Inferior parietal cortex (tissue), 1 donor: Measurements from ENCODE around the gene GARIN1A.
"Not testable (repeated sequence)": the region's sequence is repeated elsewhere in the genome, so short reads cannot be mapped to it uniquely, and the experiment has no call there.

ENCODE experiments used
- DNase-seq: peaks from one replicate; pipeline ENCODE4 v3.0.0-alpha.2; 2016; ENCODE audit errors: extremely low spot score

Gene GARIN1A

DNA sequence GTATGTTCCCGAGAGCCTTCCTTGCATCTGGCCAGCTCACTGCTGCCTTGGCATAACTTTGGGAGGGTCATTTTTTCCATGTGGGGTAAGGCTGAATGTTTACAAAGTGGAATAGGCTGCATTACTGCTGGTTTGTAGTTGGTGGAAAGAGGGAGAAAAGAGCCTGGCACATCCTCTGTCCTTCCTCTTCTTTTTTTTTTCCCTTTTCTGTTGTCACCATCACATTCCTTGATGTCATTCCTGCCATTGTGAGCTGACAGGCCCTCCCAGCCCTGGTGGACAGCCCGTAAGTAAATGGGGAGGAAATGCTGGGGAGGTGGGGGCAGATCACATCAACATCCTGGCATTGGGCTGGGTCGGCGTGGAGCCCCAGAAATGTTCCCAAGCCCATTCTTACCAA, at the start of gene GARIN1A:
Gene GARIN1A, plus strand, starts transcription at position 301 of the 400 bp plus-strand sequence. CDS start 106 bp downstream, outside the sequence.
- DNase-seq: no peak

DNA sequence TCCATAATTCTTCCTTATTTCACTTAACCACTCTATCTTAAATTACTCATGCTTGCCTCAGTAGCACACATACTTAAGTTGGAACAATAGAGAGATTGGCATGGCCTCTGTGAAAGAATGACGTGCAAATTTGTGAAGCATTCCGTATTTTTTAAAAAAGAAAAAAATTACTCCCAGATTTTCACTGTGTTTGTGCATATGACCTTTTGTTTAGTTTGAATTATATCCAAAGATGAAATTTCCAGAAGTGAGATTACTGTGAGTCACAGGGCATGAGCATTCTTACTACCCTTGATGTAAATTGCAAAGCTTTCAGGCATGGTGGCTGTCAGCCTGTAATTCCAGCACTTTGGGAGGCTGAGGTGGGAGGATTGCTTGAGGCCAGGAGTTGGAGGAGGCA, 45.0 kb upstream of the GARIN1A start:
- DNase-seq: not testable (repeated sequence)

DNA sequence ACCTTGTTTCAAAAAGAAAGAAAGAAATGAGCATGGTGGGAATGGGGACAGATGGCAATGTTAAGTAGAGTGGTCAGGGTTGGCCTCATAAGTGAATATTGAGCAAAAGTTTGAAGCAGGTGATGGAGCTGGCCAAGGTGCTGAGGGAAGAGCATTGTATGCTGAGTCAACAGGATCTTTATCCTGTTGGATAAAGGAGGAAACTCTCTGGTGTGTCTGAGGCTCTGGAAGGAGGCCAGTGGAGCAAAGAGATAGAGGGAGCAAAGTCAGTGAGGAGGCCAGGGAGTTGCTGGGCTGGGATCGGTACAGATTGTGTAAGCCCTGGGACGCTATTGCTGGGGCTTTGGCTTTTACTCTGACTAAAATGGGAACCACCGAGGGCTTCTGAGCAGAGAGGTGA, 38.2 kb upstream of the GARIN1A start:
- DNase-seq: not testable (repeated sequence)

DNA sequence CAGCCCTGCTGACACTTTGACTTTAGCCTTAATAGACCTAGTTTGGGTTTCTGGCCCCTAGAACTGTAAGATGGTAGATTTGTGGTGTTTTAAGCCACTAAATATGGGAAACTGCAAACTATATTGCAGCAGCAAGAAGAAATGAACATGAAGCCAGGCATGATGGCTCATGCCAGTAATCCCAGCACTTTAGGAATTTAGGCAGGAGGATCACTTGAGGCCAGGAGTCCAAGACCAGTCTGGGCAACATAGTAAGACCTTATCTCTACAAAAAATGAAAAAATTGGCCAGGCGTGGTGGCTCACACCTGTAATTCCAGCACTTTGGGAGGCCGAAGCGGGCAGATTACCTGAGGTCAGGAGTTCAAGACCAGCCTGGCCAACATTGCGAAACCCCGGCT, 26.9 kb upstream of the GARIN1A start:
- not testable (repeated sequence) for DNase-seq

DNA sequence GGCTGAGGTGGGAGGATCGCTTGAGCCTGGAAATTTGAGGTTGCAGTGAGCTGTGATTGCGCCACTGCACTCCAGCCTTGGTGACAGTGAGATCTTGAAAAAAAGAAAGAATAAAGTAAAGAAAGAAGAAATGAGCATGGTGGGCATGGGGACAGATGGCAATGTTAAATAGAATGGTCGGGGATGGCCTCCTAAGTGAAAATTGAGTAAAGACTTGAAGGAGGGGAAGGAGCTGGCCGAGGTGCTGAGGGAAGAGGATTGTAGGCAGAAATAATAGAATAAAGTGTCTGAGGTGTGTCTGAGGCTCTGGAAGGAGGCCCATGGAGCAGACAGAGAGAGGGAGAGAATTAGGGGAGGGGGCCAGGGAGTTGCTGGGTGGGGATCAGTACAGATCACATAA, 26.2 kb upstream of the GARIN1A start:
- DNase-seq: not testable (repeated sequence)

DNA sequence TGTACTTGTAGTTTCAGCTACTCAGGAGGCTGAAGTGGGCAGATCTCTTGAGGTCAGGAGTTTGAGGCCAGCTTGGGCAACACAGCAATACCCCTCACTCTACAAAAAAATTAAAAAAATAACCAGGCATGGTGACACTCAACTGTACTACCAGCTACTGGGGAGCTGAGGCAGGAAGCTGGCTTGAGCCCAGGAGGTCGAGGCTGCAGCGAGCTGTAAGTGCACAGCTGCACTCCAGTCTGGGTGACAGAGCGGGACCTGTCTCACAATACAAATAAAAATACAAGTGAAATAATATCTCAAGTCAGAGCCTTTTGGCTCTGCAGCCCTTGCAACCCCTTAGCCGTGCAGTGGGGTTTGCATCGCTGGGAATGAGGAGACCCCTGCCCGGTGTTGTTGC, 25.2 kb upstream of the GARIN1A start:
- DNase-seq: not testable (repeated sequence)

DNA sequence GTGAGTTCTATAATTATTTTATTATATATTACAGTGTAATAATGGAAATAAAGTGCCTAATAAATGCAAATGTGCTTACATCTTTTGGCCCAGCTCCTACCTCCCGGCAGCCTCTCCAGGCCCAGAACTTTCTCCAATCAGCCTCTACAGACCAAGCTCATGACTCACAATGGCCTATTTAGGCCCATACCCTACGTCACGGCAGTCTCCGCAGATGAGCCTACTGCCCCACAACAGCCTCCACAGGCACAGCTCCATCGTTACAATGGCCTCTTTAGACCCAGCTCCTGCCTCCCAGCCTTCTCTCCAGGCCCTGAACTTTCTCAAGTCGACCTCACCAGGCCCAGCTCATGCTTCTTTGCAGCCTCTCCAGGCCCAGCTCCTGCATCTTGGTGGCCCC, 21.0 kb upstream of the GARIN1A start:
- not testable (repeated sequence) for DNase-seq

DNA sequence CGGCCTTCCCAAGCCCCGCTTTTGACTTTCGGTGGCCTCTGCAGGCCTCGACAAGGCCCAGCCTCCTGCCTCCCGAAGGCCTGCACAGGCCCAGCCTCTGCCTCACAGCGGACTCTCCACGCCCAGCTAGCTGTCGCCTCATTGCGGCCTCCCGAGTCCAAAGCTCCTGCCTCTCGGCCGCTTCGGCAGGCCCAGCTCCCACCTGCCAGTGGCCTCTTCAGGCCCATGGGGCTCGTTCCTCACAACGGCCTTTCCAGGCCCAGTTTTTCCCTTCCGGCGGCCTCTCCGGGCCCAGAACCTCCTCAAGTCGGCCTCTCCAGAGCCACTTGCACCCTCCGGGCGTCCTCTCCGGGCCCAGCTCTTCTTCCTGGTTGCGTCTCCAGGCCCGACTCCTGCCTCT, 19.5 kb upstream of the GARIN1A start:
- DNase-seq: not testable (repeated sequence)

DNA sequence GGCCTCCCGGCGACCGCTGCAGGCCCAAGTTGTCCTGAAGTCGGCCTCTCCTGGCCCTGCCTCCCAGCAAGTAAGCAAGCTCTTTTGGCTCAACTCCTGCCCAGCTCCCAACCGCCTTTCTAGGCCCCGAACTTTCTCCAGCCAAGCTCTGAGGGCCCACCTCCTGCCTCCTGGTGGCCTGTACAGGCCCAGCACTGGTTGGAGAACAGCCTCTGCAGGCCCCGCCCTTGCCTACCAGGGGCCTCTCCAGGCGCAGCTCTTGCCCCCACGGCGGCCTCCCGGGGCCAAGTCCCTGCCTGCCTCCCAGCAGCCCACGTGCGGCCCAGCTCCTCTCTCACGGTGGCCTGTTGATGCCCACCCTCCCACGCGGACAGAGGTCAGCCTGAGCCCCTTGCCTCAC, 18.9 kb upstream of the GARIN1A start:
- not testable (repeated sequence) for DNase-seq

DNA sequence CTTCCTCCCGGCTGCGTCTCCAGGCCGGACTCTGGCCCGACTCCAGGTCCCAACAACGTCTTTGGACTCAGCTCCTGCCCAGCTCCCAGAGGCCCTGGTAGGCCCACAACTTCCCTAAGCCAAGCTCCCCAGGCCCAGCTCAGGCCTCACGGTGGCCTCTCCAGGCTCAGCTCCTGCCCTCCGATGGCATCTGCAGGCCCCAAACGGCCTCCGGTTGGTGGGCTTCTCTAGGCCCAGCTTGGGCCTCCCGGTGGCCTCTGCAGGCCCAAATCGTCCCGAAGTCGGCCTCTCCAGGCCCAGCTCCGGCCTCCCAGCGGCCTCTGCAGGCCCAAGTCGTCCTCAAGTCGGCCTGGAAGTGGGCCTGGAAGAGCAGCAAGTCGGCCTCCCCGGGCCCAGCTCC, 18.0 kb upstream of the GARIN1A start:
- not testable (repeated sequence) for DNase-seq

DNA sequence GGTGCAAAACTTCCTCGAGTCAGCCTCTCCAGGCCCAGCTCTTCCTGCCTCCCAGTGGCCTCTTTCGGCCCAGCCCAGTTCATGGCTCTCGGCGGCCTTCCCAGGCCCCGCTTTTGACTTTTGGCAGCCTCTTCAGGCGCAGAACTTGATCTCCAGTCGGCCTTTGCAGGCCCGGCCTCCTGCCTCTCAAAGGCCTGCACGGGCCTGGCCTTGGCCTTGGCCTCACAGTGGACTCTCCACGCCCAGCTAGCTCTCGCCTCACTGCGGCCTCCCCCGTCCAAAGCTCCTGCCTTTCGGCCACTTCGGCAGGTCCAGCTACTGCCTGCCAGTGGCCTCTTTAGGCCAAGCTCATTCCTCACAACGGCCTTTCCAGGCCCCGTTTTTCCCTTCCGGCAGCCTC, 17.6 kb upstream of the GARIN1A start:
- not testable (repeated sequence) for DNase-seq

DNA sequence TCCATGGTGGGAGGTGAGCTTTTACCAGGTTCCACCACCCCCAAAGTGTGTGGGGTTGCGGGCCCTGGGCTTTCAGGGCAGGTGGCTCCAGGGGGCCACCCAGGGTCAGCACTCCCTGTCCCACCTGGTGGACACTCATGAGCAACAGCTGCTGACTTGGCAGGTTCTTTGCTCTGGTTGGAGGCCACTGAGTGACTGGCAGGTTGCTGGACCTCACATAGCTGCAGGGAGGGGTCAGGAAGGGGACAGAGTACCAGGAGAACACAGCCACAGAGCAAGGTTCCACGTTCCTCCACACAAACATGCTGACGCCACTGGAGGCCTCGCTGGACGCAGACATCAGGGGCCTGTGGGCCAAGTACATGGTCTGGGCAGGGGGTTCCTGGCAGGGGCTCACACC, 13.7 kb upstream of the GARIN1A start:
- DNase-seq: not testable (repeated sequence)

DNA sequence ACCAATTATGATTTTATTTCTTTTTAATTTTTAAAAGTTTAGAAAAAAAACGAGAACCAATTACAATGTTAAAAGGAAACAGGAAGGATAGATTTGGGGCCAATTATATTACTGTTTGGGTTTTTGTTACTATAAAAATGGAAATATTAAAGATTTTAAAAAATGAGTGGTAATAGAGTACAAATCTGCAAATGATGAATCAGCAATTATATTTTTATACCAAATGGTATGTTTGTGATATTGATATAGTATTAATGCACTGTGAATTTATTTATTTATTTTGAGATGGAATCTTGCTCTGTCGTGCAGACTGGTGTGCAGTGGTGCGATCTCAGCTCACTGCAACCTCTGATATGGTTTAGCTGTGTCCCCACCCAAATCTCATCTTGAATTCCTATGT, 11.5 kb upstream of the GARIN1A start:
- DNase-seq: no peak

DNA sequence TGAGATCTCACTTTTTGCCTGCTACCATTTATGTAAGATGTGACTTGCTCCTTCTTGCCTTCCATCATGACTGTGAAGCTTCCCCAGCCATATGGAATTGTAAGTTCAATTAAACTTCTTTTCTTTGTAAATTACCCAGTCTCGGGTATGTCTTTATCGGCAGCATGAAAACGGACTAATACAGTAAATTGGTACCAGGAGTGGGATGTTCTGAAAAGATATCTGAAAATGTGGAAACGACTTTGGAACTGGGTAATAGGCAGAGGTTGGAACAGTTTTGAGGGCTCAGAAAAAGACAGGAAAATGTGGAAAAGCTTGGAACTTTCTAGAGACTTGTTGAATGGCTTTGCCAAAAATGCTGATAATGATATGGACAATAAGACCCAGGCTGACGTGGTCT, 10.6 kb upstream of the GARIN1A start:
- no peak for DNase-seq

DNA sequence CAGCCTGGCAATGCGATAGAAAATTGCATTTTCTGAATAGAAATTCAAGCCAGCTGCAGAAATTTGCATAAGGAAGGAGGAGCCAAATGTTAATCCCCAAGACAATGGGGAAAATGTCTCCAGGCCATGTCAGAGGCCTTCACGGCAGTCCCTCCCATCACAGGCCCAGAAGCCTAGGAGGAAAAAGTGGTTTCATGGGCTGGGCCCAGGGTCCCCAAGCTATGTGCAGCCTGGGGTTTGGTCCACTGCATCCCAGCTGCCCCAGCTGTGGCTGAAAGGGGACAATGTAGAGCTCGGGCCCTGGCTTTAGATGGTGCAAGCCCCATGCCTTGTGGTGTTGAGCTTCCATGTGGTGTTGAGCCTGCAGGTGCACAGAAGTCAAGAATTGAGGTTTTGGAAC, 10.0 kb upstream of the GARIN1A start:
- no peak for DNase-seq

DNA sequence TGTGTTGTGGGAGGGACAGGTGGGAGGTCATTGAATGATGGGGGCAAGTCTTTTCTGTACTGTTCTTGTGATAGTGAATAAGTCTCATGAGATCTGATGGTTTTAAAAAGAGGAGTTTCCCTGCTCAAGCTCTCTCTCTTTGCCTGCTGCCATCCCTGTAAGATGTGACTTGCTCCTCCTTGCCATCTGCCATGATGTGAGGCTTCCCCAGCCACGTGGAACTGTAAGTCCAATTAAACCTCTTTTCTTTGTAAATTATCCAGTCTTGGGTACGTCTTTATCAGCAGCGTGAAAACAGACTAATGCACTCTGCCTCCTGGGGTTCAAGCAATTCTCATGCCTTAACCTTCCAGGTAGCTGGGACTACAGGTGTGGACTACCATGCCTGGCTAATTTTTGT, 8.9 kb upstream of the GARIN1A start:
- not testable (repeated sequence) for DNase-seq

DNA sequence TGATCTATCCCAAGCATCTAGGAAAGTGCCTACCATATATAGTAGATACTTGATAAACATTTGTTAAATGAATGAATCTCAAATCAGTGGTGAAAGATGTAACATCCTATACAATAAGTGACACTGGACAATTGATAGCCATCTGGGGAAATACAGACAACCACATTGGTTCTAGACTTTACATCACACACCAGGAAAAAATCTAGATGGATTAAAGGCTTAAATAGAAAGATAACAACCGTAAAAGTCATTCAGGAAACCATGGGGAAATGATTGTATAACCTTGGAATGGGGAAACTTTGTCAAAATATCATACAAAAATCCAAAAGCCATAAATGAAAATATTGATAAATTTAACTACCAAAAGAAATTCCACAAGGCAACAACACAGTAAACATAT, 7.0 kb upstream of the GARIN1A start:
- DNase-seq: no peak

DNA sequence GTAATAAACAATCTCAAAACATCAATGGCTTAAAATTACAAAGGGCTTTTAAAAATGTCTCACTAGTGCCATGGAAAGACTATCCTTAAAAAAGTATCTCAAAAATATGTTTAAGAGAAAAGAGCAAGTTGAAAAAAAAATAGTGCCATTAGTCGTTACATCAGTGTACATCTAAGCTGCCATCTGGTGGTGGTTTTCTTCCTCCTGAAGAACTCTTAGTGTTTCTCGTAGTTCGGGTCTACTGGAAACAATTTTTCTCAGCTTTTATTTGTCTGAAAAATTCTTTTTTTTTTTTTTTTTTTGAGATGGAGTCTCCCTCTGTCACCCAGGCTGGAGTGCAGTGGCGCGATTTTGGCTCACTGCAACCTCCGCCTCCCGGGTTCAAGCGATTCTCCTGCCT, 5.9 kb upstream of the GARIN1A start:
- peak; percentile 42 for DNase-seq

DNA sequence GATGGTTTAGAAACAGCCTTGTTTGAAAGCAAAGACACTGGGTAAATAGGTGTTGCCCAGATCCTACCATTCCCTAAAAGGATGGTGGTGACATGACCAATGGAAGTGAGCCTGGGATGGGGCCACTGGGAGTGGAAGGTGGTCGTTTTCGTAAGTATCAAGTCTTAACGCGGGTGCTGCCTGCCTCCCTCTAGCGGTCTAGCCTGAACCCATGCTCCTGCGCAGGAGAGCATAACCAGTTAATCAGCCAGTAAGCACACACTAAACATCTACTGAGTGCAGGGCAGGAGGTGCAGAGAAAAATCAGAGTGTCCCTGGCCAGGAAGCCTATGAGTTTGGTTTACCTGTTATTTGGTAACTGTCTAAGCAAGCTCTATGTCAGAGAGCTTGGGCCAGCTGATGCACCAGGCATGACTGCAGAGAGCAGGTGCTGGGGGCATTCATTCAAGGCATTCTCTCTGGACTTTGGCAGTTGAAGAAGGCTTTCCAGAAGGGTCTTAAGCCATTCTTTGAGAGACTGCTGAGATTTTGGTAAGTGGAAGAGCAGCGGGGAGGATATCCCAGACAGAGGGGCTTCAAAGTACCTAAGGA, 930 bp downstream of the GARIN1A start:
- no peak for DNase-seq

DNA sequence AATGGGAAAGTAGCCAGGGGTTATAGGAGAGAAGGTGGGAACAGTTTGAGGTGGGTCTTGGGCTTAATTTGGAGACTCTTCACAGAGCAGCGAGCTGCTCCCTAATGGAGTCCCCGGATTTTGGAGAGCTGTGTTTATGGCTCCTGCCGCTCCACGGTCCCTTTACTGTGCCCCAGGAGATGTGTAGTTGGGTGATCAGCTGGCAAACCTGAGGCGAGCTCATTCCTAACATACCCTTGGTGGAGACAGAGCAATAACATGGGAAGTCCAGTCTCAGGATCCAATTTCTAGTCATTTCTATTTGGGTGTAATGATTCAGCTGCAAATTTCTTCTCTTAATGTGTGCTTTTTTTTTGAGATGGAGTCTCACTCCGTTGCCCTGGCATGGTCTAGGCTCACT, 1.5 kb downstream of the GARIN1A start:
- DNase-seq: no peak

DNA sequence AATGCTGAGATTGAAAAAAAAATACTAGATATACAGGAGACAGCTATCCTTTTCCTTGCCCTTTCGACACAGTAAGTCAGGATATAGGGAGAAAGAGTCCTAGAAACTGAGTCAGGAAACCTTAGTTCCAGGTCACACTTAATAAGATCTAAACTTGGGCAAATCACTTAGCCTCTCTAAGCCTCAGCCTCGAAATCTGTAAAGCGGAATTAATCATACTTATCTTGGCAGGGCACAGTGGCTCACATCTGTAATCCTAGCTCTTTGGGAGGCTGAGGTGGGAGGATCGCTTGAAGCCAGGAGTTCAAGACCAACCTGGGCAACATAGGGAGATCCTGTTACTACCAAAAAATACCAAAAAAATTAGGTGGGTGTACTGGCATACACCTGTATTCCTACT, 4.6 kb downstream of the GARIN1A start:
- DNase-seq: no peak

DNA sequence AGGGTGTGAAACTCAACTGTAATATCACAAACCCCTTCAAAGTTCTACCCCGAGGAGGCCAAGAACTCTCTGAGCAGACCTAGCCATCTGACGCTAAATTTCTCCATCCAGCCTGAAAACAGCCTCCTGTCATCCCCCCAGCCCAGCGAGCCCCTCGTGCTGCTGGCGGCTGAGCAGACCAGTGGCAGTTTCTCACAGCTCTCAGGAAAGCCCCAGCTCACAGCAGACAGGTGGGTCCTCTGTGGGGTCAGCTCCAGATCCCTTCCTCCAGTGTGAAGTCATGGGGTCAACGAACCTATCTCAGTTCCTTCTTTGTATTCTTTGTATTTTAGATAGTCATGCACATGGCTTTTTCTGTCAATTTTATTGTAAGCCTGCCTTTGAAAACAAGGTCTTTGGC, 7.8 kb downstream of the GARIN1A start:
- no peak for DNase-seq

DNA sequence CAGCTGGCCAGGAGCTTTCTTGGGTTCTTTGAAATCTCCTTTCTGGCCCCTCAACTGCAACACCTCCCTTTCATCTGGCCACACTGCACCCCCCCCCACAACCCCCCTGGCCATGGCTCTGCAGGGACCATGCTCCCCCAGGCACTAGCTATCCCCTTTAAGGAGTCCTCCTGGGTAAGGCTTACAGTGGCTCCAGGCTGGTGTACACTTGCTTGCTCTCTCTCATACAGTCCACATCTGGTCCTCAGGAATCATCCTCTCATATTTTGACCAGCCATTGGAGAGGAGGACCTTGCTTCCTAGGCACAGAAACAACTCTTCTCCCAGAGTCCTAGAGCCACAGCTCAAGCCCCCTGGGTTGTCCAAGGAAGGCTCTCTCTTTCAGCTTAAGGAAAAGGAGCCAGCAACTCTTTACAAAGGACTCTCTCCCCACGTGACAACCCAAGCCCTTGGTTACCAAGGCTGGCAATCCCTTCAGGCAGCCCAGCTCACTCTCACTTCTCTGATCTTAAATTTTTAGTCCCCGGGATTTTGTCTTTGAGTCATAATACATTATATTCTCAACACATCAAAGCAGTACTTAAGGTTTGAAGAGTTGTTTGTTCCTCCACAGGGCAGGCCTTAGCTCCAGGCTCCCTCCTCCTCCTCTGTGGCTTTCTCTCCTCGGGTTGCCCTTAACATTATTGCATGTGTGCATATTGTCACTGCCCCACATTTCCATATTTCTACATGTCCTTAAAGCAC, 9.9 kb downstream of the GARIN1A start:
- DNase-seq: no peak

DNA sequence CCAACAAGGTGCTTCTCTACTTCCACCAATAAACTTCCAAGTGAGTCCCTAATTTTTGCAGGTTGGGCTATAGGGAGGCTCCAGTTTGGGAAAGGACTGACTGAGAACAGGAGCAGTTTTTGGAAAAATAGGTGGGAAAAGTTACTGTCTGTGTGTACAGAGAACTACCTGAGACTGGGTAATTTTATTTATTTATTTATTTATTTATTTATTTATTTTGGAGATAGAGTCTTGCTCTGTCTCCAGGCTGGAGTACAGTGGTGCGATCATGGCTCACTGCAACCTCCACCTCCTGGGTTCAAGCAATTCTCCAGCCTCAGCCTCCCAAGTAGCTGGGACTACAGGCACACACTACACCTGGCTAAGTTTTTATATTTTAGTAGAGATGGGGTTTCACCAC, 11.2 kb downstream of the GARIN1A start:
- not testable (repeated sequence) for DNase-seq
